GM19238 (cell line): ENCODE measurements around the gene GSX2.

Experiments used
- DNase-seq: peaks from one replicate; pipeline ENCODE4 v3.0.0; 2011; ENCODE audit warnings: low spot score; ENCODE audit not compliant: insufficient read length

GSX2 gene

DNA sequence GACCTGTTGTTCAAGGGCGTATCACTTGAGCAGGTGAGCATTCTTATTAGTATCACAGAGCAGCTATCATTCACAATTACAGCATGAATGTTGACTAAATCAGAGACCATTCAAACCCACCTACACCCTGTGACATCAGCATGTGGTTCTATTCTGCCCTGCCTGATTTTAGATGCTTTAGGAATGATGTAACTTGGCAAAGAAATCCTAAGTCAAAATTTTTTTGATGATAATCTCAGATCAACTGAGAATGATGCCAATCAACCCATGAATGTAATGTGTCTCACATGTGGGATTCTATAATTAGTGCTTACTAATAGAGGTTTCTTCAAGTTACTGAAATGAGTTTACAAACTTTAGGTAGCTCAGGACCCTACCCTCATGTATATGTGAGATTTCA is 22.2 kb upstream of the GSX2 start:
- no peak for DNase-seq

DNA sequence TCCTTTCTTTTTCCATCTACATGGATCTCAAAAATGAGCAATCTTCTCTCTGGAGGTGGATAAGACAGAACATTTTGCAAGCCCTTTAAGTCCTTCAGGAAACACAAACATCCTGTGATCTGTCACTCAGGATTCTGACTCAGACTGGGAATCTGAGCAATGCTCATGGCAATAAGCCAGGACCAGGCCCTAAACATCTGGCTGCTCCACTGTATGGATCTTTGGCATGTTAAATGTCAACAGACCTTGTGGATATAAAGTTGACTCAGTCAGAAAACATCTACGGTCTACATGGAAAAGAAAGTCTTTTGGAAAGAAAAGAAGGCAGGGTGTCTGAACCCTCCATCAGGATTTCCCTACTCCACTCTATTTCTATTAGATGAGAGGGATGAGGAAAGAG is 17.8 kb upstream of the GSX2 start:
- no peak for DNase-seq

DNA sequence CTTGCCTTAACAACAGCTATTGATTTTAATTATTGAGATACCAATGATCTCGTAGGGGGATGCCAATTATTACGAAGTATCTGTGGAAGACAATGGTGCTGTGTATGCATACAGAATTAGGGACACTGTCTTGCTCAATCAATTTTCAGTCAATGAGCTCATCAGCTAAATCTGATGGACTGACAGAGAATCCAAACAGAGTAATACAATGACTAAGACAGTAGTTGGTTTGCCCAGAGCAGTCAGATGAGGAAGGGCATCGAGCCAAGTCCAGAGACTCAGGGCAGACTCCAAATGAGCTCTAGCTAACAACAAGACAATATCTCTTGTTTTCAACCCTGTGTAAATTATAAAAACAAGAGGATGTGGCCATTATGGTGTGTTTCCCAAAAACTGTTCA is 14.7 kb upstream of the GSX2 start:
- no peak for DNase-seq

DNA sequence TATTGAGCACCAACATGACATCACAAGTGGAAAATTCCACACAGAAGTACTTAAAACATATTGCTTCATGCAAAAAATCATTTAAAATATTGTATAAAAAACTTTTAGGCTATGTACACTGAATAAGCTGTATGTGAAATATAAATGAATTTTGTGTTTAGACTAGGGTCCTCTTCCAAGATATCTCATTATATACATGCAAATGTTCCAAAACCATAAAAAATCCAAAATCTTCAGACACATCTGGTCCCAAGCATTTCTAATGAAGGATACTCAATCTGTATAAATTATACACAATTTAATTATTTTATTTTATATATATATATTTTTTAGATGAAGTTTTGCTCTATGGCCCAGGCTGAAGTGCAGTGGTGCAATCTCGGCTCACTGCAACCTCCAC is 10.1 kb upstream of the GSX2 start:
- no peak for DNase-seq

DNA sequence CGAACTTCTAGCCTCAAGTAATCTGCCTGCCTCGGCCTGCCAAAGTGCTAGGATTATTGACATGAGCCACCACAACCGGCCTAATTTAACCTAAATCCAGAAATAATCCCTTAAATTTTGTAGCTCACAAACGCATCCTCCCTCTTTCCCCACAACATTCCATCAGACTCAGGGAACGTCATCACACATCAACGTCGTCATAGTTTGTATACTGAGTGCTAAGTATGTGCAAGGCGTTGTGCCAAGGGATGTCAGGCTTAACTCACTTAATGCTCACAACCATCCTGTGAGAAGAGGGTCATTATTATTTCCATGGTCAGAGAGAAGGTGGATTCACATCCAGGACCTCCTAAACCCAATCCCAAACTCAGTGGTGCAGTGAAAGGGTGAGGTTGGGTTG is 9.6 kb upstream of the GSX2 start:
- DNase-seq, result no peak

DNA sequence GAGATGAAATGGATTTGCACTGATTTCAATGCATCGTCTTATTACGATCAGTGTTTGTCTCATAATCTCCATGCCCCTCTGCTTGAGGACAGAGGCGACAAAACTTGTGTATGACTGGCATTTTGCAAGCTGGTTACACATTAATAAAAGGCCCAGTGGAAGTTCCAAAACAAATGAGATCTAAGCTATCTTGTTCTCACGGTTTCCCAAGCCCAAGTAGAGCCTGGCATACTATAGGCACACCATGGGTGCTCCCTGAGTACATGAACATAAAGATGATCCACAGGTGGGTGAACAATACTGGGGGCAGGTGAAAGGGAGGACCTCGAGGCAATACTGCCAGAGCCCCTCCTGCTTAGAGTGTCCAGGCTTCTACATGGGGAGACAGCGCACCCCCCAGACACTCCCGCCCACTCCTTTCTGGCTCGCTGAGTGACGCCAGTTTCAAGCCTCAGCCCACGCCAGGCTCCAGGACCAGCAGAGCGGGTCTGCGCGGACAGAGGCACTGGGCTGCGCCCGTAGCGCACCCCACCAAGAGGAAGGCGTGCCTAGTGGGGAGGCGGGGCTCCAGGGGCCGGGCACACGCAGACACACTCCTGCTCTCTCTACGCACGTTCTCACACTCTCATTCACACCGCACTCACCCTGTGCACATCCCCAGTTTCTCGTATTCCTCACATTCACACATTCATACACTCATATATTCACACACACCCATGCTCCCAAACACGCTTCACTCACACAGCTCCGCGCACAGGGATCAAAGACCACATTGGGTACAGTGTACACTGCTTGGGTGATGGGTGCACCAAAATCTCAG is 8.9 kb upstream of the GSX2 start:
- no peak for DNase-seq

DNA sequence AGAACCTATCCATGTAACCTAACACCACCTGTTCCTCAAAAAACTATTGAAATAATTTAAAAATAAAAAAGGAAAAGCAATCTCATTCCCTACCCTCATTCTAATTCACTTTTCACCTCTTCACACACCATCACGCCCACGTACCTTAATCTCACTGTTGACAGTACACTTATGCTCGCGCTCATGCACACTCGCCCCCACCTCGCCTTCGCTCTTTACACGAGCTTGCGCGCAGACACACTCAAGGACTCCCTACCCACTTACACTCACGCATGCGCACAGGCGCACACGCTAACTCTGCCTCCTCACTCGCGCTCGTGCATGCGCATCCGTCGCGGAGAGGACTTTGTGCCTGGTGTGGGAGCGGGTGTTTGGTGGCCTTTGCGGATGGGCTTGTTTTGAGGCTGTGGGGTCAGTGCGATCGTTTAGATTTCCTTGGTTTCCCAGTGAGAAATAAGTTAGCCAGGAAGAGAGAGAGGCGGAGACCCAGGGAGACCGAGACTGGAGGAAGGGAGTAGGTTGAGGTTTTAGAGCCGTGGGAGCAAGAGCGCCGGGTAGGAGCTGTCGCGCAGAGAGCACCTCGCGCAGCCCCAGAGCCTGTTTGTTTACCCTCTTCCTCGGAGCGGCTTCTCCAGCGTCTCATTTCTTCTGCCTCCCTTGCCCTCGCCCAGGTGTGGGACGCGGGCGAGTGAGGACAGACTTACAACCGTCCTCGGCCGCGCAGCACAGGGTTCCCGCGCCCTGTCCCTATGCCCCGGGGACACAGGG is 8.1 kb upstream of the GSX2 start:
- peak; percentile 62 for DNase-seq

- no peak for DNase-seq
These were observed 7.3 kb upstream of the GSX2 start for GRCh38 chr4:54092405-54093323.

GRCh38 chr4:54093324-54094240 is 6.4 kb upstream of the GSX2 start:
- no peak for DNase-seq

GRCh38 chr4:54094451-54094850 is 5.5 kb upstream of the GSX2 start:
- DNase-seq, result no peak

- no peak for DNase-seq
These were observed 4.7 kb upstream of the GSX2 start for GRCh38 chr4:54095110-54095825.

- DNase-seq, result no peak
These were observed 3.5 kb upstream of the GSX2 start for GRCh38 chr4:54096295-54096962.

DNA sequence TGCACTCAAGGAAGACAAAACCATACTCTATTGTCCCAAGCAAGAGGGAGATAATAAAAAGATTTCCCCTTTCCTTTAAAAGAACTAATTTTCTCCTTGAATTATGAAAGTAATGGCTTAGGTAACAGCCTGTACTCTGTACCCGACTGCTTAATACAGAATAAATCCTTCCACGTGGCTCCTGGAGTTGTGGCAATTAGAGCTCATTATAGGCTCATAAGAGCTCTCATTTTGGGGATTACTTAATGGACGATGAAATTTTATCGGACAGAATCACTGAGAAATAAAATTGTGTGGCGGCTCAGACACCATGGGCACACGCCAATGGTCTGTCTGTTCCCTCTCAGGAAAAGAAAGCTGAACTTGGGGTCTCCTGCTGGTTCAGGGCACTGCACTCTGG is 2.8 kb upstream of the GSX2 start:
- DNase-seq, result no peak

DNA sequence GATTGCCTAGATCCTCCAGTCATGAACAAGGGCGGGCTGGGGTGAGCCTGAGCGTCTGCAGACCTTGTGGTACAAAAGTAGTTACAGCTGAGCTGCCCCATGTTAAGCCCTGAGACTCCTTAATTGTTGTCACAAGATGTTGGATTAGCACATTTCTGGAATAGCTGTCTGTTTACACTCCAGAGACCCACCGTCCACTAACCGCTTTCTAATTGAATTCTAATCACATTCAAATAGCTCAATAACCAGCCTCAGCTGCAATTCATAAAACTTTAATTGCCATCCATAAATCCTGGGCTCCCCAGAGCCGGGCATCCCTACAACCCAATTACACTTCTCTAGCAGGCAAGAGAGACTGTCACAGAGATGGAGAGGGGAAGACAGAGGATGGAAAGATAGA is 1.6 kb upstream of the GSX2 start:
- DNase-seq, result no peak

DNA sequence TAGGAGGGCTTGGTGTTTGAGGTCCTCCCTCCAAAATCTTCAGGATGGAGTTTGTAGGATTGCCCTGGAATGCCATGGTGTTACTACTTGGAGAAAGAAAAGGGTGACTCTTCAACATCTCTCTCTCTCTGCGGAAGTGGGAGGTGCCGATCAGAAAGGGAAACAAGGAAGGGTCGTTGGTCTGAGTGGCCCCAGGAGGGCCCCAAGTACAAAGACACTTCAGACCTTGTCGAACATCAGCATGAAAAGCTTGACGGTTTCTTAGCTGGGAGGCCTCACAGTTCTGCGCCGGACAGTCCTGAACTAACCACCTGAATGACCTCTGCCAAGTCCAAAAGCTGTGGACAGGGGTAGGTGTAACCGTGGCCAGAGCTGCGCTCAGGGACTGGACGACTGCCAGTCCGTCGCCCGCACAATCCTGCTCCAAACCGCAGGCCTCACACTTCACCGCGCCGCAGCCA is 646 bp upstream of the GSX2 start:
- DNase-seq, result no peak

DNA sequence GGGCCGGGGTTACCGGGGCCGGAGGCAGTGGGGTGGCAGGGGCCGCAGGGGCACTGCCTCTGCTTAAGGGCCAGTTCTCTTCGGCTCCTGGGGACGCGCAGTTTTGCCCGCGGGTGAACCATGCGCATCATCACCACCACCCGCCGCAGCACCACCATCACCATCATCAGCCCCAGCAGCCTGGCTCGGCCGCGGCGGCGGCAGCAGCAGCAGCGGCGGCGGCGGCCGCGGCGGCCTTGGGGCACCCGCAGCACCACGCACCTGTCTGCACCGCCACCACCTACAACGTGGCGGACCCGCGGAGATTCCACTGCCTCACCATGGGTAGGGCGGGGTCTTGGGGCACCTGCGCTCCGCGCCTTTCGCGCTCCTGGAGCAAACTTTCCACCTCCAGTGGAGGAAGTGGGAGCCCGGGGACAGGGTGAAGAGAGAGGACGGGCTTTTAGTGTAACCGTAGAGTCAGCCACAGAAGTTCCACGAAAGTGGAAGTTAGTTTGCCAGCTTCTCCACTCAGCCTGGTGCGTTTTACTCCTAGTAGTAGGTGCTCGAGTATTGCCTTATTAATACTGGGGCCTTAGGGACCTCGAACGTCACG is 729 bp downstream of the GSX2 start:
- no peak for DNase-seq

GRCh38 chr4:54101190-54102041 is 1.5 kb downstream of the GSX2 start:
- no peak for DNase-seq

- no peak for DNase-seq
These were observed 2.7 kb downstream of the GSX2 start for GRCh38 chr4:54102531-54103106.
